SK-N-SH (cell line): Measurements from ENCODE around the gene PMEPA1. TPM values are rescaled to one million over a fixed set of nuclear protein-coding genes. Genes with fewer than 3 reads are reported as not detected.

ENCODE experiments used
- CTCF ChIA-PET: fragments of 300-600, 350-600 bp; formaldehyde crosslinking; extraction: SDS; loops from one replicate; lab custom pipeline; 2021; lab: Yijun Ruan, JAX
- POLR2A ChIA-PET: fragments of 350-600 bp; sonication (Branson Sonifier 250); formaldehyde crosslinking; extraction: SDS; loops from one replicate; lab custom pipeline; 2020; ENCODE audit warnings: antibody characterized with exemption, inconsistent platforms; lab: Yijun Ruan, JAX
- DNase-seq: peaks from one replicate; pipeline ENCODE4 v3.0.0; 2012
- H2AFZ ChIP-seq: fragments of 200-600 bp; sonication (generic); 2 replicates; pipeline ENCODE4 v1.8.1; 2016; ENCODE audit warnings: antibody characterized with exemption, mild to moderate bottlenecking, low read depth
- H3F3A ChIP-seq: fragments of 200-600 bp; sonication (generic); replicated peaks from 2 replicates; pipeline ENCODE3; 2016; ENCODE audit warnings: antibody characterized with exemption, mild to moderate bottlenecking; ENCODE audit not compliant: insufficient read depth
- H3K27ac ChIP-seq, 2 experiments: fragments of 200-500 bp in 1 of 2; fragments of 200-600 bp in 1 of 2; sonication (Bioruptor generic) in 1 of 2; sonication (generic), shearing (Covaris generic) in 1 of 2; 2 replicates each; pipeline versions ENCODE4 v1.5.1 to v1.6.1; 2014 to 2016; ENCODE audit warnings: low read depth in 2 of 2, inconsistent platforms in 1 of 2, low read length in 1 of 2, mild to moderate bottlenecking in 1 of 2, mixed read lengths in 1 of 2
- H3K27me3 ChIP-seq: fragments of 200-600 bp; sonication (generic), shearing (Covaris generic); 2 replicates; pipeline ENCODE4 v1.6.1; 2016; ENCODE audit warnings: mixed run types; ENCODE audit not compliant: insufficient read depth
- H3K36me3 ChIP-seq, 2 experiments: fragments of 200-500 bp in 1 of 2; fragments of 200-600 bp in 1 of 2; sonication (Bioruptor generic) in 1 of 2; sonication (generic) in 1 of 2; replicated peaks in 1 of 2; 2 replicates each; pipeline versions ENCODE3 to v1.5.1; 2014 to 2016; ENCODE audit warnings: low read length in 1 of 2, mild to moderate bottlenecking in 1 of 2; ENCODE audit not compliant: insufficient read depth in 2 of 2, control insufficient read depth in 1 of 2
- H3K4me1 ChIP-seq, 2 experiments: fragments of 200-500 bp in 1 of 2; fragments of 200-600 bp in 1 of 2; sonication (Bioruptor generic) in 1 of 2; sonication (generic), shearing (Covaris generic) in 1 of 2; 2 replicates each; pipeline versions ENCODE4 v1.5.1 to v1.6.1; 2014 to 2016; ENCODE audit warnings: low read depth in 1 of 2, low read length in 1 of 2, mixed run types in 1 of 2; ENCODE audit not compliant: insufficient read depth in 2 of 2, control insufficient read depth in 1 of 2
- H3K4me2 ChIP-seq: fragments of 200-600 bp; sonication (generic), shearing (Covaris generic); 2 replicates; pipeline ENCODE4 v1.6.1; 2017; ENCODE audit warnings: mixed run types
- H3K4me3 ChIP-seq, 2 experiments: fragments of 200-500 bp in 1 of 2; fragments of 200-600 bp in 1 of 2; sonication (Bioruptor generic) in 1 of 2; sonication (generic), shearing (Covaris generic) in 1 of 2; 2 replicates each; pipeline versions ENCODE4 v1.5.1 to v1.8.1; 2014 to 2016; ENCODE audit warnings: low read depth in 2 of 2, inconsistent platforms in 1 of 2, low read length in 1 of 2, mild to moderate bottlenecking in 1 of 2, mixed read lengths in 1 of 2, moderate library complexity in 1 of 2
- H3K79me2 ChIP-seq: fragments of 200-600 bp; sonication (generic); 2 replicates; pipeline ENCODE4 v1.8.1; 2017; ENCODE audit warnings: mild to moderate bottlenecking; ENCODE audit not compliant: insufficient read depth
- H3K9ac ChIP-seq: fragments of 200-600 bp; sonication (generic); 2 replicates; pipeline ENCODE4 v1.6.1; 2017; ENCODE audit warnings: mixed run types
- H3K9me2 ChIP-seq: fragments of 200-600 bp; sonication (generic); 2 replicates; pipeline ENCODE4 v1.6.1; 2017; ENCODE audit warnings: mixed run types
- H3K9me3 ChIP-seq: fragments of 200-600 bp; sonication (generic); 2 replicates; pipeline ENCODE4 v1.6.1; 2017; ENCODE audit warnings: mixed run types, mild to moderate bottlenecking, moderate library complexity
- H4K20me1 ChIP-seq: fragments of 200-600 bp; sonication (generic); 2 replicates; pipeline ENCODE4 v1.6.1; 2017; ENCODE audit warnings: mild to moderate bottlenecking, mixed run types; ENCODE audit not compliant: insufficient read depth
- EZH2phosphoT487 ChIP-seq: fragments of 200-600 bp; sonication (generic); IDR thresholded peaks from 2 replicates; pipeline ENCODE4 v1.6.1; 2017; ENCODE audit warnings: low read depth, mixed run types, mild to moderate bottlenecking, antibody characterized with exemption, moderate library complexity, borderline replicate concordance
- FOXM1 ChIP-seq: IDR thresholded peaks from 2 replicates; pipeline ENCODE4 v1.4.0; 2012; ENCODE audit warnings: low read depth, mild to moderate bottlenecking
- GABPA ChIP-seq: IDR thresholded peaks from 2 replicates; pipeline ENCODE4 v1.4.0; 2012; ENCODE audit warnings: low read depth, mild to moderate bottlenecking
- GATA2 ChIP-seq: sonication (generic); formaldehyde crosslinking; IDR thresholded peaks from 2 replicates; pipeline ENCODE4 v1.5.0; 2020; ENCODE audit warnings: mild to moderate bottlenecking, missing genetic modification reagents
- JUND ChIP-seq: IDR thresholded peaks from 2 replicates; pipeline ENCODE4 v1.4.0; 2012
- MEF2A ChIP-seq: IDR thresholded peaks from 2 replicates; pipeline ENCODE4 v1.4.0; 2012; ENCODE audit warnings: low read depth, borderline replicate concordance
- NRF1 ChIP-seq: IDR thresholded peaks from 2 replicates; pipeline ENCODE4 v1.6.1; 2012; ENCODE audit warnings: low read depth, mild to moderate bottlenecking, low read length
- RAD21 ChIP-seq: IDR thresholded peaks from 2 replicates; pipeline ENCODE4 v1.6.1; 2012; ENCODE audit warnings: mild to moderate bottlenecking, low read length
- RCOR1 ChIP-seq: fragments of 150-350 bp; IDR thresholded peaks from 2 replicates; pipeline ENCODE4 v1.6.1; 2017; ENCODE audit warnings: antibody characterized with exemption, low read length
- REST ChIP-seq: IDR thresholded peaks from 2 replicates; pipeline ENCODE4 v1.6.1; 2012; ENCODE audit warnings: mild to moderate bottlenecking, low read depth, low read length, moderate library complexity
- SIN3A ChIP-seq: IDR thresholded peaks from 2 replicates; pipeline ENCODE4 v1.6.1; 2012; ENCODE audit warnings: low read depth, mild to moderate bottlenecking, low read length, moderate library complexity, borderline replicate concordance
- TAF1 ChIP-seq: IDR thresholded peaks from 2 replicates; pipeline ENCODE4 v1.6.1; 2012; ENCODE audit warnings: low read depth, mild to moderate bottlenecking, low read length, moderate library complexity, borderline replicate concordance
- TCF12 ChIP-seq: IDR thresholded peaks from 2 replicates; pipeline ENCODE4 v1.4.0; 2012
- TEAD4 ChIP-seq: IDR thresholded peaks from 2 replicates; pipeline ENCODE4 v1.4.0; 2012; ENCODE audit warnings: mild to moderate bottlenecking, borderline replicate concordance; ENCODE audit not compliant: insufficient read depth
- USF2 ChIP-seq: fragments of 150-350 bp; IDR thresholded peaks from 2 replicates; pipeline ENCODE4 v1.6.1; 2017; ENCODE audit warnings: antibody characterized with exemption, low read length, low read depth, borderline replicate concordance
- WGBS: methylation state at CpG from one replicate; pipeline ENCODE4 v1.1.6; 2017; ENCODE audit warnings: low lambda C conversion rate; 5-methylcytosine and 5-hydroxymethylcytosine counted together
- polyA plus RNA-seq, 3 experiments: library from polyadenylated mRNA; depleted of rRNA; stranded (reverse); fragments of >200 nt; gene quantifications; 2 replicates each; pipeline ENCODE4 v1.2.3, GENCODE V29; 2012
- TF ChIP-seq, protein P1 (sequence below): IDR thresholded peaks from 2 replicates; pipeline ENCODE4 v1.4.0; 2012; ENCODE audit warnings: low read depth, borderline replicate concordance
- TF ChIP-seq, protein P2 (sequence below): fragments of 200-600 bp; sonication (generic); IDR thresholded peaks from 2 replicates; pipeline ENCODE4 v1.6.1; 2017; ENCODE audit warnings: antibody characterized with exemption, mild to moderate bottlenecking, moderate library complexity

Gene PMEPA1
- polyA plus RNA-seq, 1 of the 3 experiments (the other 2 are of a cell fraction): 7.1 TPM

DNA sequence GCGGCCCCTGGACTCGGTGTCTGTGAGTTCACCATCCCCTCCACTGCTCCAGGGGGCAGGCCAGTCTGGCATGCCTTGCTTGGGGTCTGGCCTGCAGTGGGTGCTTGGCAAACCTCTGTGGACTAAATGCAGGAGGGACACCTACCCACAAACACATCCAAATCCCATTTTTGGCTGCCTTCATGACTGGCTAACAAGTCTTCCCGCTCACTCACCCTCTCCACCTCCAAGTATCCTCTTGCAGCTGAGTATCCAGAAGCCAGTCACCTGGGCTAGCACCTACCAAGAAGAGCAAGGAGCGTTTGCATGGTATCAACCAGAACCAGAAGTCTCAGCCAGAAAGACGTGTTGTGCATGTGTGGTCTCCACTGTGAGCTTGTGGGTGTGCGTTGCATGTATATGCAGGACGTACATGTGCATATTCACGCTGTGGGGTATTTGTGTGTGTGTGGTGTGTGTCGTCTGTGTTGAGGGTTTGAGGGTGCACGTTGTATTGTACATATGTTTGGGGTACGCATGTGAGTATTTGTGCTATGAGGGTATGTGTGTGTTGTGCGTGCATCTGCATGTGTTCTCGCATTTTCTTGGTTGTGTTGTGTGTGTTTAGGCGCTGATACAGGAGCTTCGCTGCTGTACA, 5.6 kb upstream of the PMEPA1 start:
- Histone ChIP-seq H2AFZ (no peak overlapping the region), H3K9me3 (no peaks in the 10 kb centered on the region), H3K27ac (no peak overlapping the region), H3K27me3 (no peaks in the 10 kb centered on the region), H3K4me3 (no peak overlapping the region), H4K20me1 (no peaks in the 10 kb centered on the region), H3K36me3 (no peaks in the 10 kb centered on the region), H3F3A (no peaks in the 10 kb centered on the region), H3K4me2 (no peak overlapping the region), H3K79me2 (peaks cover 11% of the 10 kb centered on the region; the same call in 1 of the 2 replicates), H3K9ac (no peak overlapping the region)
- POLR2A ChIA-PET: no interaction called here
- no peak for DNase-seq
- CTCF ChIA-PET: no interaction called here
- no peak for TF ChIP-seq GABPA
- TF ChIP-seq RCOR1: no peak
- no peak for TF ChIP-seq EZH2phosphoT487
- TF ChIP-seq RAD21: no peak
- TF ChIP-seq, protein P1, sequence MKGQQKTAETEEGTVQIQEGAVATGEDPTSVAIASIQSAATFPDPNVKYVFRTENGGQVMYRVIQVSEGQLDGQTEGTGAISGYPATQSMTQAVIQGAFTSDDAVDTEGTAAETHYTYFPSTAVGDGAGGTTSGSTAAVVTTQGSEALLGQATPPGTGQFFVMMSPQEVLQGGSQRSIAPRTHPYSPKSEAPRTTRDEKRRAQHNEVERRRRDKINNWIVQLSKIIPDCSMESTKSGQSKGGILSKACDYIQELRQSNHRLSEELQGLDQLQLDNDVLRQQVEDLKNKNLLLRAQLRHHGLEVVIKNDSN: no peak
- no peak for TF ChIP-seq SIN3A
- TF ChIP-seq TAF1: no peak
- TF ChIP-seq, all 33 proteins: peak for 0
- 94% methylated on average over 15 of the region's 15 CpGs for WGBS
- Histone ChIP-seq H3K4me1 (peaks cover 28 to 29% of the 10 kb centered on the region in 2 experiments), H3K9me2 (no peaks in the 10 kb centered on the region)

DNA sequence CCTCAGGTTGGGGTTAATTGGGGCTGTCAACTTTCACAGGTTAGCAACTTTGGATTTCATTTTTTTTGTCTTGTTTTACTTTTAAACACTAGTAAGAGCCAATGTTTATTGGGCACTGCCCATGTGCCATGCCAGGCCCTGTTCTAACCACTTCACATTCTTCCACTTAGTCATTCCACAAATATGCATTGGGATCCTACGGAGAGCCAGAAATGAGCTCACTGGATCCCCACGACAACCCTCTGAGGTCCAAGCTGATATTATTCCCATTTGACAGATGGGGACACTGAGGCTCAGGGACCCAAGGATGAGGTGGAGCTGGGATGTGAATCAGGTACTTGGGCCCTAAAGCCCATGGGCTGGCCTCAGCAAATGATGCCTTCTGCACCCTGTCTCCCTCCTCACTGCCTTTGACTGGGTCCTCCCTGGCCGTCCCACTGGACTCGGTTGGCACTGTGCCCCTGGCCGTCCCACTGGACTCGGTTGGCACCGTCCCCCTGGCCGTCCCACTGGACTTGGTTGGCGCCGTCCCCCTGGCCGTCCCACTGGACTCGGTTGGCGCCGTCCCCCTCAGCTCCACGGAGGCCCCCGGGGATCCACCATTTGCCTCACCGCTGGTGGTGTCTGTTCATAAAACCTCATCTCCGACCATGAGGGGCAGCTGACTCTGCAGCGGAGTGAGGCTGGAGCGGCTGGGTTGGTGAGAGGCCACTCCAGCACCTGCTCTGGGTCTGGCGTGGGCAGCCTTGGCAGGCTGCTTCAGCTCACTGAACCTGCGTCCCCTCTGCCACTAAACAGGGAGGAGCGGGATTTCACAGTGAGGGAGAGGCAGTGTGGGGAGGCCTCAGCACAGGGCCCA, 4.8 kb upstream of the PMEPA1 start:
- H4K20me1 ChIP-seq: no peaks in the 10 kb centered on the region
- peaks cover 11% of the 10 kb centered on the region; the same call in 1 of the 2 replicates for H3K79me2 ChIP-seq
- H3K4me2 ChIP-seq: 0 out of 2 replicates have a peak overlapping the region, but pooled peaks have one; percentile 48
- no peaks in the 10 kb centered on the region for H3K9me2 ChIP-seq
- no peak overlapping the region for H2AFZ ChIP-seq
- no peaks in the 10 kb centered on the region for H3K27me3 ChIP-seq
- no peaks in the 10 kb centered on the region for H3K9me3 ChIP-seq
- no peak overlapping the region; the same call in 1 of the 2 replicates for H3K9ac ChIP-seq
- no peaks in the 10 kb centered on the region for H3K36me3 ChIP-seq
- peaks cover 28 to 29% of the 10 kb centered on the region in 2 experiments for H3K4me1 ChIP-seq
- H3F3A ChIP-seq: no peaks in the 10 kb centered on the region
- POLR2A ChIA-PET: no interaction called here
- H3K4me3 ChIP-seq: no peak overlapping the region
- DNase-seq: no peak
- H3K27ac ChIP-seq: peak overlapping the region in 1 of 2 experiments; percentile 63; a peak in 2 of 4 replicates
- 75% methylated on average over 9 of the region's 23 CpGs for WGBS
- CTCF ChIA-PET: no interaction called here
- TF ChIP-seq RCOR1: no peak
- no peak for TF ChIP-seq TAF1
- peak; percentile 55 for TF ChIP-seq TCF12
- TF ChIP-seq TEAD4: 0 out of 2 replicates have a peak, but pooled peaks have one; percentile 26
- no peak for TF ChIP-seq FOXM1
- TF ChIP-seq, protein P2, sequence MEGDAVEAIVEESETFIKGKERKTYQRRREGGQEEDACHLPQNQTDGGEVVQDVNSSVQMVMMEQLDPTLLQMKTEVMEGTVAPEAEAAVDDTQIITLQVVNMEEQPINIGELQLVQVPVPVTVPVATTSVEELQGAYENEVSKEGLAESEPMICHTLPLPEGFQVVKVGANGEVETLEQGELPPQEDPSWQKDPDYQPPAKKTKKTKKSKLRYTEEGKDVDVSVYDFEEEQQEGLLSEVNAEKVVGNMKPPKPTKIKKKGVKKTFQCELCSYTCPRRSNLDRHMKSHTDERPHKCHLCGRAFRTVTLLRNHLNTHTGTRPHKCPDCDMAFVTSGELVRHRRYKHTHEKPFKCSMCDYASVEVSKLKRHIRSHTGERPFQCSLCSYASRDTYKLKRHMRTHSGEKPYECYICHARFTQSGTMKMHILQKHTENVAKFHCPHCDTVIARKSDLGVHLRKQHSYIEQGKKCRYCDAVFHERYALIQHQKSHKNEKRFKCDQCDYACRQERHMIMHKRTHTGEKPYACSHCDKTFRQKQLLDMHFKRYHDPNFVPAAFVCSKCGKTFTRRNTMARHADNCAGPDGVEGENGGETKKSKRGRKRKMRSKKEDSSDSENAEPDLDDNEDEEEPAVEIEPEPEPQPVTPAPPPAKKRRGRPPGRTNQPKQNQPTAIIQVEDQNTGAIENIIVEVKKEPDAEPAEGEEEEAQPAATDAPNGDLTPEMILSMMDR: no peak
- TF ChIP-seq, protein P1: no peak
- no peak for TF ChIP-seq NRF1
- TF ChIP-seq MEF2A: no peak
- TF ChIP-seq JUND: peak; percentile 58
- no peak for TF ChIP-seq GATA2
- no peak for TF ChIP-seq REST
- no peak for TF ChIP-seq USF2
